H1 (cell line): ENCODE results near the gene GASK1B. TPM values are rescaled to one million over a fixed set of nuclear protein-coding genes. Genes with fewer than 3 reads are reported as not detected.

Experiments used
- CTCF ChIA-PET: fragments of 300-600 bp; sonication (Branson Sonifier 250); formaldehyde crosslinking; loops from one replicate; lab custom pipeline; 2021; ENCODE audit not compliant: partially characterized antibody; lab: Charles Lee
- POLR2A ChIA-PET: fragments of 300-600 bp; sonication (Branson Sonifier 250); formaldehyde crosslinking; loops from one replicate; lab custom pipeline; 2021; ENCODE audit warnings: inconsistent platforms; ENCODE audit not compliant: partially characterized antibody; lab: Charles Lee
- DNase-seq, 2 experiments: peaks; one replicate each; pipeline versions ENCODE4 v3.0.0 to v3.0.0-alpha.2; 2010 to 2022; ENCODE audit warnings: low spot score in 2 of 2, low read depth in 1 of 2, mixed read lengths in 1 of 2
- FAIRE-seq: peaks from 2 replicates; lab custom pipeline; 2011; peaks lifted over from hg19 to GRCh38; lab: Jason Lieb, UNC
- H2AFZ ChIP-seq: 2 replicates; pipeline ENCODE4 v1.8.1; 2012; ENCODE audit warnings: low read length, inconsistent platforms
- H2AK5ac ChIP-seq: 2 replicates; pipeline ENCODE4 v1.6.1; 2013; ENCODE audit warnings: low read depth, low read length
- H2BK120ac ChIP-seq: replicated peaks from 2 replicates; pipeline ENCODE3; 2013; ENCODE audit warnings: low read depth, low read length, inconsistent platforms
- H2BK12ac ChIP-seq: 2 replicates; pipeline ENCODE4 v1.6.1; 2013; ENCODE audit warnings: low read depth, low read length
- H2BK15ac ChIP-seq: 2 replicates; pipeline ENCODE4 v1.6.1; 2013; ENCODE audit warnings: low read length
- H2BK20ac ChIP-seq: 2 replicates; pipeline ENCODE4 v1.6.1; 2013; ENCODE audit warnings: low read length
- H2BK5ac ChIP-seq: 2 replicates; pipeline ENCODE4 v1.6.1; 2013; ENCODE audit warnings: low read depth, low read length
- H3K14ac ChIP-seq: 2 replicates; pipeline ENCODE4 v1.6.1; 2013; ENCODE audit warnings: inconsistent platforms; ENCODE audit not compliant: insufficient read length
- H3K18ac ChIP-seq: 2 replicates; pipeline ENCODE4 v1.6.1; 2013; ENCODE audit warnings: low read length; ENCODE audit errors: extremely low read depth
- H3K23ac ChIP-seq: 2 replicates; pipeline ENCODE4 v1.6.1; 2013; ENCODE audit warnings: inconsistent platforms; ENCODE audit not compliant: insufficient read length
- H3K23me2 ChIP-seq: 2 replicates; pipeline ENCODE4 v1.6.1; 2013; ENCODE audit warnings: low read depth, low read length
- H3K27ac ChIP-seq: 2 replicates; pipeline ENCODE4 v1.6.1; 2011; ENCODE audit warnings: low read depth, low read length, inconsistent platforms
- H3K27me3 ChIP-seq, 4 experiments: replicated peaks in 1 of 4; 1 replicate in 1 of 4; 2 replicates in 3 of 4; pipeline versions ENCODE4 v1.6.1 to v1.8.1; 2011 to 2013; ENCODE audit warnings: low read length in 3 of 4, mild to moderate bottlenecking in 3 of 4, inconsistent platforms in 2 of 4, mixed read lengths in 2 of 4, moderate library complexity in 1 of 4; ENCODE audit not compliant: control insufficient read depth in 3 of 4, insufficient read depth in 3 of 4; ENCODE audit errors: extremely low read depth in 1 of 4
- H3K36me3 ChIP-seq, 4 experiments: 2 replicates each; pipeline versions ENCODE4 v1.6.1 to v1.8.1; 2011 to 2013; ENCODE audit warnings: mild to moderate bottlenecking in 4 of 4, low read length in 3 of 4, moderate library complexity in 2 of 4, control low read depth in 1 of 4, inconsistent platforms in 1 of 4; ENCODE audit not compliant: insufficient read depth in 4 of 4, control insufficient read depth in 2 of 4
- H3K4ac ChIP-seq: replicated peaks from 2 replicates; pipeline ENCODE3; 2013; ENCODE audit warnings: low read length, low read depth, mixed read lengths, inconsistent platforms; ENCODE audit not compliant: insufficient read length
- H3K4me1 ChIP-seq, 4 experiments: replicated peaks in 1 of 4; 1 replicate in 1 of 4; 2 replicates in 3 of 4; pipeline versions ENCODE4 v1.6.1 to v1.8.1; 2011 to 2013; ENCODE audit warnings: low read length in 3 of 4, inconsistent platforms in 2 of 4, mixed read lengths in 1 of 4; ENCODE audit not compliant: insufficient read depth in 4 of 4, control insufficient read depth in 3 of 4
- H3K4me2 ChIP-seq, 2 experiments: 2 replicates each; pipeline versions ENCODE4 v1.6.1 to v1.8.1; 2011 to 2013; ENCODE audit warnings: low read depth in 2 of 2, low read length in 2 of 2, control low read depth in 1 of 2, inconsistent platforms in 1 of 2, mild to moderate bottlenecking in 1 of 2; ENCODE audit not compliant: insufficient read depth in 1 of 2
- H3K4me3 ChIP-seq, 4 experiments: fragments of 200-600, 300-600 bp in 1 of 4; sonication (generic), shearing (Covaris generic), sonication (Bioruptor Twin) in 1 of 4; 2 replicates each; pipeline versions ENCODE4 v1.5.1 to v1.8.1; 2011 to 2016; ENCODE audit warnings: low read length in 4 of 4, low read depth in 3 of 4, control low read depth in 2 of 4, inconsistent platforms in 2 of 4, mild to moderate bottlenecking in 2 of 4, mixed read lengths in 1 of 4, moderate library complexity in 1 of 4; ENCODE audit not compliant: insufficient read depth in 2 of 4; ENCODE audit errors: extremely low read depth in 1 of 4
- H3K56ac ChIP-seq: replicated peaks from 2 replicates; pipeline ENCODE3; 2013; ENCODE audit warnings: low read depth, mild to moderate bottlenecking, mixed read lengths, low read length, inconsistent platforms; ENCODE audit not compliant: insufficient read length
- H3K79me1 ChIP-seq: 2 replicates; pipeline ENCODE4 v1.6.1; 2013; ENCODE audit warnings: low read depth, low read length, control low read depth
- H3K79me2 ChIP-seq, 2 experiments: 2 replicates each; pipeline versions ENCODE4 v1.6.1 to v1.8.1; 2012 to 2013; ENCODE audit warnings: low read length in 2 of 2, mild to moderate bottlenecking in 2 of 2, inconsistent platforms in 1 of 2; ENCODE audit not compliant: insufficient read depth in 2 of 2, control insufficient read depth in 1 of 2
- H3K9ac ChIP-seq, 4 experiments: replicated peaks in 1 of 4; 1 replicate in 1 of 4; 2 replicates in 3 of 4; pipeline versions ENCODE4 v1.6.1 to v1.8.1; 2011 to 2013; ENCODE audit warnings: low read depth in 3 of 4, low read length in 3 of 4, control low read depth in 2 of 4, mild to moderate bottlenecking in 2 of 4, moderate library complexity in 2 of 4, inconsistent platforms in 1 of 4; ENCODE audit errors: extremely low read depth in 1 of 4
- H3K9me3 ChIP-seq, 2 experiments: 2 replicates each; pipeline versions ENCODE4 v1.6.1 to v1.8.1; 2012 to 2013; ENCODE audit warnings: mild to moderate bottlenecking in 2 of 2, moderate library complexity in 2 of 2, control low read depth in 1 of 2, inconsistent platforms in 1 of 2, low read depth in 1 of 2, low read length in 1 of 2, mixed read lengths in 1 of 2; ENCODE audit not compliant: insufficient read depth in 2 of 2
- H4K20me1 ChIP-seq, 2 experiments: replicated peaks in 1 of 2; 2 replicates each; pipeline versions ENCODE3 to v1.8.1; 2011 to 2013; ENCODE audit warnings: inconsistent platforms in 2 of 2, low read length in 2 of 2, mild to moderate bottlenecking in 1 of 2; ENCODE audit not compliant: insufficient read depth in 2 of 2, control insufficient read depth in 1 of 2
- H4K5ac ChIP-seq: 2 replicates; pipeline ENCODE4 v1.6.1; 2013; ENCODE audit warnings: low read length, low read depth, mixed read lengths, inconsistent platforms; ENCODE audit not compliant: insufficient read length
- H4K8ac ChIP-seq: 2 replicates; pipeline ENCODE4 v1.8.0; 2013; ENCODE audit warnings: mild to moderate bottlenecking, moderate library complexity, low read length, inconsistent platforms; ENCODE audit not compliant: insufficient read depth; ENCODE audit errors: extremely low read depth
- H4K91ac ChIP-seq: replicated peaks from 2 replicates; pipeline ENCODE3; 2013; ENCODE audit warnings: low read length, mixed read lengths, inconsistent platforms; ENCODE audit not compliant: insufficient read length
- BCL11A ChIP-seq, 2 experiments: IDR thresholded peaks; one replicate each; pipeline ENCODE4 v1.6.1; 2011; ENCODE audit warnings: low read depth in 2 of 2, low read length in 2 of 2, mild to moderate bottlenecking in 2 of 2
- E2F6 ChIP-seq: IDR thresholded peaks from 2 replicates; pipeline ENCODE4 v1.6.1; 2012; ENCODE audit warnings: inconsistent platforms
- EGR1 ChIP-seq: IDR thresholded peaks from 2 replicates; pipeline ENCODE4 v1.6.1; 2011; ENCODE audit warnings: low read depth, low read length, borderline replicate concordance
- EZH2 ChIP-seq: fragments of 200-600 bp; sonication (generic); IDR thresholded peaks from 2 replicates; pipeline ENCODE4 v1.7.1; 2012; ENCODE audit warnings: low read depth, mild to moderate bottlenecking, moderate library complexity, low read length, inconsistent platforms; ENCODE audit not compliant: severe bottlenecking
- FOSL1 ChIP-seq: IDR thresholded peaks from 2 replicates; pipeline ENCODE4 v1.6.1; 2011; ENCODE audit warnings: mild to moderate bottlenecking, low read depth, low read length, moderate library complexity; ENCODE audit not compliant: insufficient read depth
- JUN ChIP-seq: IDR thresholded peaks from 2 replicates; pipeline ENCODE4 v1.6.1; 2011; ENCODE audit warnings: low read depth, mild to moderate bottlenecking, improper control_type of control experiment, low read length
- NRF1 ChIP-seq: IDR thresholded peaks from 2 replicates; pipeline ENCODE4 v1.6.1; 2011; ENCODE audit warnings: mild to moderate bottlenecking, low read depth, low read length, improper control_type of control experiment
- RBBP5 ChIP-seq: IDR thresholded peaks from 2 replicates; pipeline ENCODE4 v1.7.1; 2012; ENCODE audit warnings: low read depth, mild to moderate bottlenecking, inconsistent platforms, low read length, moderate library complexity, borderline replicate concordance
- SIN3A ChIP-seq, 2 experiments: IDR thresholded peaks in 1 of 2; conservative IDR thresholded peaks in 1 of 2; 2 replicates each; pipeline ENCODE4 v1.6.1; 2011 to 2012; ENCODE audit warnings: low read length in 2 of 2, improper control_type of control experiment in 1 of 2, low read depth in 1 of 2, mild to moderate bottlenecking in 1 of 2
- SP4 ChIP-seq: IDR thresholded peaks from 2 replicates; pipeline ENCODE4 v1.6.1; 2012; ENCODE audit warnings: low read length, inconsistent platforms
- SRF ChIP-seq: IDR thresholded peaks from 2 replicates; pipeline ENCODE4 v1.6.1; 2011; ENCODE audit warnings: mild to moderate bottlenecking, low read depth, low read length, moderate library complexity
- TCF12 ChIP-seq: IDR thresholded peaks from 2 replicates; pipeline ENCODE4 v1.6.1; 2011; ENCODE audit warnings: low read depth, mild to moderate bottlenecking, low read length
- ZNF274 ChIP-seq: IDR thresholded peaks from 2 replicates; pipeline ENCODE4 v1.7.0; 2012; ENCODE audit warnings: low read length, borderline replicate concordance; ENCODE audit errors: extremely low read depth
- WGBS, 2 experiments: shearing (Covaris generic) in 1 of 2; methylation state at CpG; one replicate each; pipeline versions ENCODE4 v1.1.6 to v1.1.7; 2013 to 2015; ENCODE audit warnings: low lambda C conversion rate in 2 of 2, mixed read lengths in 2 of 2, inconsistent platforms in 1 of 2, low coverage in 1 of 2, missing lambda C conversion rate in 1 of 2; ENCODE audit not compliant: insufficient replicate concordance in 2 of 2, insufficient coverage in 1 of 2, insufficient read length in 1 of 2; ENCODE audit errors: extremely low coverage in 1 of 2, missing lambda C conversion rate in 1 of 2; 5-methylcytosine and 5-hydroxymethylcytosine counted together
- polyA plus RNA-seq, 7 experiments: library from polyadenylated mRNA; depleted of rRNA in 3 of 7; stranded (reverse) in 5 of 7; unstranded in 2 of 7; fragments of >200 nt in 5 of 7; fragments of 200-250 nt in 2 of 7; gene quantifications; 1 replicate in 5 of 7; 2 replicates in 1 of 7; 4 replicates in 1 of 7; pipeline versions ENCODE4 v1.2.1 to v1.2.3, GENCODE V29; 2011 to 2013; ENCODE audit warnings: missing spikeins in 2 of 7, mixed read lengths in 2 of 7
- total RNA-seq: library from RNA; stranded (reverse); fragmentation: NEBNext Ultra II Directional; extraction: Animal tissue kit (Norgen Biotek cat#: 25700); gene quantifications from 2 replicates; pipeline ENCODE4 v1.2.1, GENCODE V29; 2021

Gene GASK1B
- total and polyA plus RNA-seq, 2 of the 8 experiments (the other 6 are each of a cell fraction or from before 2014, with no cell fraction given) = not detected

GRCh38 chr4:158176108-158176507 is 3.3 kb upstream of the GASK1B start:
- Histone ChIP-seq H3K4me2 (no peak overlapping the region), H2BK15ac (no peak overlapping the region), H3K23ac (no peak overlapping the region), H3K4me3 (no peak overlapping the region), H3K27ac (no peak overlapping the region), H3K9ac (no peak overlapping the region), H4K20me1 (no peaks in the 10 kb centered on the region), H3K79me2 (no peaks in the 10 kb centered on the region), H3K36me3 (no peaks in the 10 kb centered on the region), H3K4ac (no peak overlapping the region), H2BK120ac (no peak overlapping the region), H3K79me1 (no peaks in the 10 kb centered on the region), H3K56ac (no peak overlapping the region), H3K4me1 (no peaks in the 10 kb centered on the region), H3K27me3 (no peaks in the 10 kb centered on the region), H4K5ac (no peak overlapping the region), H2BK12ac (no peak overlapping the region), H2AK5ac (no peak overlapping the region), H4K91ac (no peak overlapping the region), H2BK20ac (no peak overlapping the region), H2AFZ (no peak overlapping the region), H3K14ac (no peak overlapping the region), H3K18ac (no peak overlapping the region), H4K8ac (no peak overlapping the region), H2BK5ac (no peak overlapping the region), H3K9me3 (no peaks in the 10 kb centered on the region), H3K23me2 (no peaks in the 10 kb centered on the region)
- 97% methylated on average over 2 of the region's 2 CpGs; no CpG with 5 or more reads in 1 of the 2 experiments for WGBS, 2 experiments
- FAIRE-seq (no peak), DNase-seq (no peak)
- ChIA-PET CTCF (interaction anchor here (0.6 to 1.5 kb wide), 4 partner anchors 11 to 440 kb away, joined by 3 read pairs; no protein-coding TSS in a partner anchor), POLR2A (no interaction called here)
- TF ChIP-seq JUN (no peak), TCF12 (no peak), SIN3A (conservative IDR thresholded peaks at IDR 0.05 in 1 of 2, IDR thresholded peaks at IDR 0.05 in 1 of 2; ENCODE audit: low read depth in 1 of 2, low read length in 2 of 2) (no peak), EGR1 (no peak), E2F6 (no peak), RBBP5 (no peak), SRF (no peak), ZNF274 (no peak), FOSL1 (no peak), BCL11A (IDR thresholded peaks at IDR 0.05; ENCODE audit: low read depth in 2 of 2, low read length in 2 of 2) (no peak), NRF1 (no peak), SP4 (no peak), EZH2 (no peak)
